Smooth muscle cell (in vitro differentiated cells): ENCODE measurements around the gene NFIA. TPM values are rescaled to one million over a fixed set of nuclear protein-coding genes. Genes with fewer than 3 reads are reported as not detected.

Experiments
- DNase-seq: peaks from one replicate; lab custom pipeline; 2025; ENCODE audit not compliant: unreplicated experiment; lab: John Stamatoyannopoulos, UW
- H2AFZ ChIP-seq: fragments of 200-600 bp; sonication (generic); 2 replicates; pipeline ENCODE4 v1.6.0; 2016; ENCODE audit warnings: antibody characterized with exemption, low read depth, mild to moderate bottlenecking
- H3F3A ChIP-seq: fragments of 200-600 bp; sonication (generic); 2 replicates; pipeline ENCODE4 v1.6.0; 2017; ENCODE audit warnings: antibody characterized with exemption, low read depth
- H3K27ac ChIP-seq: fragments of 200-600 bp; sonication (generic); 2 replicates; pipeline ENCODE4 v1.5.1; 2016; ENCODE audit warnings: low read depth, mild to moderate bottlenecking
- H3K27me3 ChIP-seq: fragments of 200-600 bp; sonication (generic); 2 replicates; pipeline ENCODE4 v1.6.1; 2016; ENCODE audit warnings: low read depth, mild to moderate bottlenecking
- H3K36me3 ChIP-seq: fragments of 200-600 bp; sonication (generic); 2 replicates; pipeline ENCODE4 v1.5.1; 2016; ENCODE audit warnings: low read depth
- H3K4me1 ChIP-seq: fragments of 200-600 bp; sonication (generic); 2 replicates; pipeline ENCODE4 v1.5.1; 2016; ENCODE audit warnings: low read depth
- H3K4me2 ChIP-seq: fragments of 200-600 bp; sonication (generic); 2 replicates; pipeline ENCODE4 v1.6.0; 2016; ENCODE audit warnings: mild to moderate bottlenecking
- H3K4me3 ChIP-seq: fragments of 200-600 bp; sonication (generic); 2 replicates; pipeline ENCODE4 v1.5.1; 2016; ENCODE audit warnings: mild to moderate bottlenecking
- H3K79me2 ChIP-seq: fragments of 200-600 bp; sonication (generic); 2 replicates; pipeline ENCODE4 v1.6.0; 2016; ENCODE audit warnings: low read depth, mild to moderate bottlenecking
- H3K9ac ChIP-seq: fragments of 200-600 bp; sonication (generic); 2 replicates; pipeline ENCODE4 v1.6.0; 2016; ENCODE audit warnings: low read depth
- H3K9me3 ChIP-seq: fragments of 200-600 bp; sonication (generic); replicated peaks from 2 replicates; pipeline ENCODE4 v1.5.1; 2016; ENCODE audit warnings: low read depth
- H4K20me1 ChIP-seq: fragments of 200-600 bp; sonication (generic); 2 replicates; pipeline ENCODE4 v1.6.0; 2016; ENCODE audit warnings: low read depth
- CTCF ChIP-seq: fragments of 200-600 bp; sonication (generic); IDR thresholded peaks from 2 replicates; pipeline ENCODE4 v1.5.1; 2017; ENCODE audit warnings: borderline replicate concordance, mild to moderate bottlenecking, antibody characterized with exemption; ENCODE audit not compliant: insufficient read depth, poor library complexity, severe bottlenecking
- WGBS: methylation state at CpG from one replicate; pipeline ENCODE4 v1.1.7; 2016; ENCODE audit warnings: low lambda C conversion rate; 5-methylcytosine and 5-hydroxymethylcytosine counted together
- polyA plus RNA-seq: library from polyadenylated mRNA; unstranded; fragments of >200 nt; fragmentation: Nextera tagmentation; extraction: Ambion mirVana; gene quantifications from 2 replicates; pipeline ENCODE4 v1.2.1, GENCODE V29; 2016
- total RNA-seq: library from RNA; depleted of rRNA; stranded (reverse); fragments of >200 nt; gene quantifications from 2 replicates; pipeline ENCODE4 v1.2.3, GENCODE V29; 2014

Gene NFIA
- total and polyA plus RNA-seq, 2 experiments from 2014 or later, result 5.0 to 6.2 TPM

- Histone ChIP-seq H3K4me3 (peak overlapping the region; percentile 85), H3K9ac (no peak overlapping the region), H3F3A (peaks cover 32% of the 10 kb centered on the region), H3K4me2 (peak overlapping the region; percentile 94), H2AFZ (peak overlapping the region; percentile 95), H3K4me1 (peaks cover 33% of the 10 kb centered on the region), H4K20me1 (no peaks in the 10 kb centered on the region), H3K27me3 (peaks cover 4% of the 10 kb centered on the region), H3K27ac (no peak overlapping the region), H3K9me3 (no peaks in the 10 kb centered on the region), H3K36me3 (no peaks in the 10 kb centered on the region), H3K79me2 (peaks cover 4% of the 10 kb centered on the region)
- DNase-seq, result no peak
- 32% methylated on average over 5 of the region's 5 CpGs for whole genome bisulfite sequencing
- TF ChIP-seq CTCF, result no peak
Measured at GRCh38 chr1:61079296-61079897, 3.0 kb upstream of the NFIA start.

GRCh38 chr1:61079898-61080336 lies 2.4 kb upstream of the NFIA start:
- WGBS, result 2% methylated on average over 14 of the region's 14 CpGs
- no peak overlapping the region for H3K9ac ChIP-seq

GRCh38 chr1:61080413-61081143 lies 1.8 kb upstream of the NFIA start:
- DNase-seq, result no peak
- Histone ChIP-seq H3K9me3 (no peaks in the 10 kb centered on the region), H3K27me3 (peaks cover 4% of the 10 kb centered on the region), H3K4me3 (peak overlapping the region; percentile 85), H3F3A (peaks cover 32% of the 10 kb centered on the region), H3K36me3 (no peaks in the 10 kb centered on the region), H3K4me1 (peaks cover 33% of the 10 kb centered on the region), H2AFZ (peak overlapping the region; percentile 95), H3K4me2 (peak overlapping the region; percentile 94), H4K20me1 (no peaks in the 10 kb centered on the region), H3K9ac (no peak overlapping the region), H3K27ac (peak overlapping the region; percentile 21), H3K79me2 (peaks cover 15% of the 10 kb centered on the region)
- 8% methylated on average over 7 of the region's 7 CpGs for WGBS
- no peak for TF ChIP-seq CTCF

More at GRCh38 chr1:61079898-61080336, 2.4 kb upstream of the NFIA start:
- H3K4me1 ChIP-seq, result peaks cover 33% of the 10 kb centered on the region
- peak overlapping the region; percentile 85 for H3K4me3 ChIP-seq
- H4K20me1 ChIP-seq, result no peaks in the 10 kb centered on the region
- peak overlapping the region; percentile 94 for H3K4me2 ChIP-seq
- no peak for DNase-seq
- no peak for TF ChIP-seq CTCF
- H3K9me3 ChIP-seq, result no peaks in the 10 kb centered on the region
- peaks cover 4% of the 10 kb centered on the region for H3K27me3 ChIP-seq
- peak overlapping the region; percentile 95 for H2AFZ ChIP-seq
- H3K36me3 ChIP-seq, result no peaks in the 10 kb centered on the region
- peak overlapping the region; percentile 21 for H3K27ac ChIP-seq
- peaks cover 9% of the 10 kb centered on the region for H3K79me2 ChIP-seq
- peaks cover 32% of the 10 kb centered on the region for H3F3A ChIP-seq
